Loucy (cell line): ENCODE results near the gene SULT2B1.

ENCODE experiments used
- H2AFZ ChIP-seq: fragments of 200-600 bp; sonication (generic); 2 replicates; pipeline ENCODE4 v1.6.0; 2016; ENCODE audit warnings: antibody characterized with exemption, mild to moderate bottlenecking, low read length, moderate library complexity
- H3F3A ChIP-seq: fragments of 200-600 bp; 2 replicates; pipeline ENCODE4 v1.6.0; 2016; ENCODE audit warnings: antibody characterized with exemption, low read depth, mild to moderate bottlenecking
- H3K27me3 ChIP-seq: fragments of 200-600 bp; sonication (generic); 2 replicates; pipeline ENCODE4 v1.6.1; 2014; ENCODE audit warnings: low read length, mild to moderate bottlenecking; ENCODE audit not compliant: insufficient read depth, poor library complexity, severe bottlenecking
- H3K36me3 ChIP-seq: fragments of 200-600 bp; sonication (generic); 2 replicates; pipeline ENCODE4 v1.6.1; 2016; ENCODE audit warnings: low read length; ENCODE audit not compliant: insufficient read depth
- H3K4me1 ChIP-seq: fragments of 200-600 bp; sonication (generic); 2 replicates; pipeline ENCODE4 v1.5.1; 2014; ENCODE audit warnings: low read length, mild to moderate bottlenecking; ENCODE audit not compliant: insufficient read depth, poor library complexity, severe bottlenecking
- H3K4me2 ChIP-seq: fragments of 200-600 bp; sonication (generic); 2 replicates; pipeline ENCODE4 v1.6.0; 2014; ENCODE audit warnings: antibody characterized with exemption, low read length, low read depth, mild to moderate bottlenecking; ENCODE audit not compliant: poor library complexity, severe bottlenecking
- H3K4me3 ChIP-seq: fragments of 200-600 bp; sonication (generic); 2 replicates; pipeline ENCODE4 v1.5.1; 2014; ENCODE audit warnings: low read length, mild to moderate bottlenecking, mixed read lengths; ENCODE audit not compliant: poor library complexity, severe bottlenecking
- H3K79me2 ChIP-seq: fragments of 200-600 bp; sonication (generic); 2 replicates; pipeline ENCODE4 v1.6.1; 2014; ENCODE audit warnings: low read length; ENCODE audit not compliant: insufficient read depth
- H3K9ac ChIP-seq: fragments of 200-600 bp; sonication (generic); 2 replicates; pipeline ENCODE4 v1.6.0; 2014; ENCODE audit warnings: mild to moderate bottlenecking, low read depth, low read length, moderate library complexity; ENCODE audit not compliant: poor library complexity, severe bottlenecking
- H3K9me2 ChIP-seq: fragments of 200-600 bp; sonication (generic); replicated peaks from 2 replicates; pipeline ENCODE4 v1.6.1; 2016; ENCODE audit warnings: low read depth, low read length, mixed read lengths
- H3K9me3 ChIP-seq: fragments of 200-600 bp; sonication (generic); 2 replicates; pipeline ENCODE4 v1.6.1; 2014; ENCODE audit warnings: mild to moderate bottlenecking, antibody characterized with exemption, low read length, low read depth; ENCODE audit not compliant: insufficient read depth
- H4K20me1 ChIP-seq: fragments of 200-600 bp; sonication (generic); 2 replicates; pipeline ENCODE4 v1.6.0; 2014; ENCODE audit warnings: antibody characterized with exemption, low read length, mild to moderate bottlenecking; ENCODE audit not compliant: insufficient read depth, poor library complexity, severe bottlenecking
- EZH2phosphoT487 ChIP-seq: fragments of 200-600 bp; IDR thresholded peaks from 2 replicates; pipeline ENCODE4 v1.6.1; 2018; ENCODE audit warnings: antibody characterized with exemption, mild to moderate bottlenecking, moderate library complexity, borderline replicate concordance
- TF ChIP-seq, protein P1 (sequence below): fragments of 200-600 bp; sonication (generic); conservative IDR thresholded peaks from 2 replicates; pipeline ENCODE4 v1.5.1; 2014; ENCODE audit warnings: mild to moderate bottlenecking, antibody characterized with exemption, low read length

Gene SULT2B1

DNA sequence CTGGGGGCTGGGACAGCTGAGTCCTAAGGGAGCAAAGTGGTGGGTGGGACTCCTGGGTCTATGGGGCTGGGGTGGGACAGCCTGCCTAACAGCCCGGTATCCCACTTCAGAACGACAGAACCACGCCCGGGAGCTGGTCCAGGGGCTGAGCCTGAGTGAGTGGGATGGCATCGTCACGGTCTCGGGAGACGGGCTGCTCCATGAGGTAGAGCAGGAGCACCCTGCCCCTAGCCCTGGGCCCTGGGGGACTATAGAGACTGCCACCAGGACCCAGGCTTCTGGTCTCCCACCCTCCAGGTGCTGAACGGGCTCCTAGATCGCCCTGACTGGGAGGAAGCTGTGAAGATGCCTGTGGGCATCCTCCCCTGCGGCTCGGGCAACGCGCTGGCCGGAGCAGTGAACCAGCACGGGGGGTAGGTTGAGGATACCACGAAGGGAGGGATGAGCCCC lies 75.9 kb downstream of the SULT2B1 start:
- no peak overlapping the region for H3K4me3 ChIP-seq
- H3K9me3 ChIP-seq, result no peaks in the 10 kb centered on the region
- no peaks in the 10 kb centered on the region for H3K9me2 ChIP-seq
- H4K20me1 ChIP-seq, result peaks cover 4% of the 10 kb centered on the region
- no peak for TF ChIP-seq EZH2phosphoT487
- TF ChIP-seq, protein P1, sequence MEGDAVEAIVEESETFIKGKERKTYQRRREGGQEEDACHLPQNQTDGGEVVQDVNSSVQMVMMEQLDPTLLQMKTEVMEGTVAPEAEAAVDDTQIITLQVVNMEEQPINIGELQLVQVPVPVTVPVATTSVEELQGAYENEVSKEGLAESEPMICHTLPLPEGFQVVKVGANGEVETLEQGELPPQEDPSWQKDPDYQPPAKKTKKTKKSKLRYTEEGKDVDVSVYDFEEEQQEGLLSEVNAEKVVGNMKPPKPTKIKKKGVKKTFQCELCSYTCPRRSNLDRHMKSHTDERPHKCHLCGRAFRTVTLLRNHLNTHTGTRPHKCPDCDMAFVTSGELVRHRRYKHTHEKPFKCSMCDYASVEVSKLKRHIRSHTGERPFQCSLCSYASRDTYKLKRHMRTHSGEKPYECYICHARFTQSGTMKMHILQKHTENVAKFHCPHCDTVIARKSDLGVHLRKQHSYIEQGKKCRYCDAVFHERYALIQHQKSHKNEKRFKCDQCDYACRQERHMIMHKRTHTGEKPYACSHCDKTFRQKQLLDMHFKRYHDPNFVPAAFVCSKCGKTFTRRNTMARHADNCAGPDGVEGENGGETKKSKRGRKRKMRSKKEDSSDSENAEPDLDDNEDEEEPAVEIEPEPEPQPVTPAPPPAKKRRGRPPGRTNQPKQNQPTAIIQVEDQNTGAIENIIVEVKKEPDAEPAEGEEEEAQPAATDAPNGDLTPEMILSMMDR, result no peak
- peaks cover 12% of the 10 kb centered on the region; the same call in 1 of the 2 replicates for H3K36me3 ChIP-seq
- no peak overlapping the region for H3K4me2 ChIP-seq
- no peak overlapping the region for H3K9ac ChIP-seq
- H2AFZ ChIP-seq, result no peak overlapping the region
- no peaks in the 10 kb centered on the region for H3K27me3 ChIP-seq
- H3F3A ChIP-seq, result no peaks in the 10 kb centered on the region
- peaks cover 21% of the 10 kb centered on the region for H3K4me1 ChIP-seq
- peaks cover 7% of the 10 kb centered on the region; the same call in 1 of the 2 replicates for H3K79me2 ChIP-seq

DNA sequence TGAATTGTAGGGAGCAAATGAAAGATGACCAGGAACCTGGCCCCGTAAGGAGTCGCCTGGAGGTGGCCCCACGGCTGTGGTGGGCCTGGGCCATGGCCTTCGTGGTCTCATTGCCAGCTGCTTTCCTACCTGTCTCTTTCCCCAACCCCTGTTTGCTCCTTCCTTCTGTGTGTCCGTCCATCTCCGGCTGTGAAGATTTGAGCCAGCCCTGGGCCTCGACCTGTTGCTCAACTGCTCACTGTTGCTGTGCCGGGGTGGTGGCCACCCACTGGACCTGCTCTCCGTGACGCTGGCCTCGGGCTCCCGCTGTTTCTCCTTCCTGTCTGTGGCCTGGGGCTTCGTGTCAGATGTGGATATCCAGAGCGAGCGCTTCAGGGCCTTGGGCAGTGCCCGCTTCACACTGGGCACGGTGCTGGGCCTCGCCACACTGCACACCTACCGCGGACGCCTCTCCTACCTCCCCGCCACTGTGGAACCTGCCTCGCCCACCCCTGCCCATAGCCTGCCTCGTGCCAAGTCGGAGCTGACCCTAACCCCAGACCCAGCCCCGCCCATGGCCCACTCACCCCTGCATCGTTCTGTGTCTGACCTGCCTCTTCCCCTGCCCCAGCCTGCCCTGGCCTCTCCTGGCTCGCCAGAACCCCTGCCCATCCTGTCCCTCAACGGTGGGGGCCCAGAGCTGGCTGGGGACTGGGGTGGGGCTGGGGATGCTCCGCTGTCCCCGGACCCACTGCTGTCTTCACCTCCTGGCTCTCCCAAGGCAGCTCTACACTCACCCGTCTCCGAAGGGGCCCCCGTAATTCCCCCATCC lies 76.7 kb downstream of the SULT2B1 start:
- peaks cover 4% of the 10 kb centered on the region for H4K20me1 ChIP-seq
- no peaks in the 10 kb centered on the region for H3F3A ChIP-seq
- no peaks in the 10 kb centered on the region for H3K9me2 ChIP-seq
- no peaks in the 10 kb centered on the region for H3K9me3 ChIP-seq
- H3K27me3 ChIP-seq, result no peaks in the 10 kb centered on the region
- TF ChIP-seq EZH2phosphoT487, result no peak
- H3K4me2 ChIP-seq, result no peak overlapping the region
- H3K4me3 ChIP-seq, result no peak overlapping the region
- peaks cover 12% of the 10 kb centered on the region; the same call in 1 of the 2 replicates for H3K36me3 ChIP-seq
- H3K79me2 ChIP-seq, result peaks cover 15% of the 10 kb centered on the region; the same call in 1 of the 2 replicates
- H3K4me1 ChIP-seq, result peaks cover 23% of the 10 kb centered on the region
- H2AFZ ChIP-seq, result no peak overlapping the region
- H3K9ac ChIP-seq, result no peak overlapping the region

DNA sequence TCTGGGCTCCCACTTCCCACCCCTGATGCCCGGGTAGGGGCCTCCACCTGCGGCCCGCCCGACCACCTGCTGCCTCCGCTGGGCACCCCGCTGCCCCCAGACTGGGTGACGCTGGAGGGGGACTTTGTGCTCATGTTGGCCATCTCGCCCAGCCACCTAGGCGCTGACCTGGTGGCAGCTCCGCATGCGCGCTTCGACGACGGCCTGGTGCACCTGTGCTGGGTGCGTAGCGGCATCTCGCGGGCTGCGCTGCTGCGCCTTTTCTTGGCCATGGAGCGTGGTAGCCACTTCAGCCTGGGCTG lies 77.3 kb downstream of the SULT2B1 start:
- H3K27me3 ChIP-seq, result no peaks in the 10 kb centered on the region
- no peak overlapping the region for H3K4me3 ChIP-seq
- H3K4me2 ChIP-seq, result no peak overlapping the region
- H3K4me1 ChIP-seq, result peaks cover 26% of the 10 kb centered on the region
- H2AFZ ChIP-seq, result no peak overlapping the region
- no peaks in the 10 kb centered on the region for H3F3A ChIP-seq
- H3K9ac ChIP-seq, result no peak overlapping the region
- no peaks in the 10 kb centered on the region for H3K9me2 ChIP-seq
- TF ChIP-seq, protein P1, result no peak
- no peak for TF ChIP-seq EZH2phosphoT487
- H3K9me3 ChIP-seq, result no peaks in the 10 kb centered on the region
- peaks cover 4% of the 10 kb centered on the region for H4K20me1 ChIP-seq
- H3K79me2 ChIP-seq, result peaks cover 21% of the 10 kb centered on the region
- peaks cover 12% of the 10 kb centered on the region; the same call in 1 of the 2 replicates for H3K36me3 ChIP-seq
